GM21717 (cell line): ENCODE results near the gene OR1J2.

Experiments used
- ATAC-seq: cut with Tn5 transposase; IDR thresholded peaks from one replicate; pipeline ENCODE4 v1.9.1; 2021; ENCODE audit warnings: mild to moderate bottlenecking, moderate library complexity; ENCODE audit not compliant: unreplicated experiment

OR1J2 gene

DNA sequence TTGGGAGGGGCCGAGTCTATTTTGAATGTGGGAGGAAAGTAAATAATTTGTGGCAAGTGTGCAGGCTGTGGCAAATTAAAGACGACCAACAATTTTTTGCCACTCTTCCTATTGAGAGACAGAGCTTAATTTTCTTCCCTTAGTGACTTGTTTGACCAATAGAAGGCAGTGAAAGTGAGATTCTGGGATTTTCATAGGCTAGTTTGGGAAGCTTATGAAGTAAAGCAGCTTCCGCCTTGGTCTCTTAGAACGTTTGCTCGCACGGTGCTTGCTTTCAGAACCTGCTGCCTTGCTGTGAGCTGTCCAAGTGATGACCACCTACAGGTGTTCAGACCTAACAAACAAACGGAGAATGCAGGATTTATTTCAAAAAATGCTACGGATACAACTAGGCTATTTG is 35.6 kb downstream of the OR1J2 start:
- ATAC-seq, result no peak

DNA sequence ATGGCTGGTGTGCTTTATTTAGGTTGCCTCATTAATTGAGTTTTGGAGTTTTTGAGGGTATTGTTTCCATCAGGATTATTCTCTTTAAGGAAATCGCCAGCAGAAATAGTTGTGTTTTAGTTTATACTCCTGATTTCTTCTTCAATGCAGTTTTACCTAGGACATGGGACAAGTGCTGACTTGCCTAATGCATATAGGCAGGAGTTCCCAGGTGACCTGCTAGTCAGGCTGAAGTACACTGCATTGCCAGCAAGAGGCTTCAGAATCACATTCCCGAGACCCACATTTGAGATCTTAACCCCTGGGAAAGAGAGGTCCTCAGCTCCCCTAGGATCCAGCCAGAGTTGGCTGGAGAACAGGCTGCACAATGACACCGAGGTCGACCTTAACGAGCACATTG is 40.8 kb downstream of the OR1J2 start:
- no peak for ATAC-seq

DNA sequence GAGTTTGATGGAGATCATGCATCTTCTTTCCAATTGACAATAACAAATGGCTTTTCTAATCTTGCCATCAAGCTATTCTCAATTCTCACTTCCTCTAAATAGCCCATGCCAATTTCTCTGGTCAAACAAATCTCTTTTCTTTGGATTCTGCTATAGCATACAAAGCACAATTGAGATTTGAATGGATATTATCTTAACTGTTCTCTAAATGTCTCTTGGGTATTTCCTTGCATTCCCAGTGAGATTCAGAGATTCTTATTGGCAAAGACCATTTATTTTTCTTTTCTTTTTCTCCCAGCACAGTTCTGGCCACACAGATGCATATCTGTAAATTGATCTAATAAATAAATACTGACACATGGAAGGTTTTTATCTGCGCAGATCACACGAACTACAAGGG is 42.2 kb downstream of the OR1J2 start, which contains the start of gene OR1N2:
Gene OR1N2, plus strand, starts transcription at position 301 of the 400 bp plus-strand sequence. CDS start 100 bp downstream, outside the sequence.
- no peak for ATAC-seq
